ENCODE results near the gene PPP1R3E.
A peak's percentile ranks its signal among the peaks of the same experiment; 100 is the strongest.
"Not testable (repeated sequence)": the region's sequence is repeated elsewhere in the genome, so short reads cannot be mapped to it uniquely, and the experiment has no call there.

The PPP1R3E gene

DNA sequence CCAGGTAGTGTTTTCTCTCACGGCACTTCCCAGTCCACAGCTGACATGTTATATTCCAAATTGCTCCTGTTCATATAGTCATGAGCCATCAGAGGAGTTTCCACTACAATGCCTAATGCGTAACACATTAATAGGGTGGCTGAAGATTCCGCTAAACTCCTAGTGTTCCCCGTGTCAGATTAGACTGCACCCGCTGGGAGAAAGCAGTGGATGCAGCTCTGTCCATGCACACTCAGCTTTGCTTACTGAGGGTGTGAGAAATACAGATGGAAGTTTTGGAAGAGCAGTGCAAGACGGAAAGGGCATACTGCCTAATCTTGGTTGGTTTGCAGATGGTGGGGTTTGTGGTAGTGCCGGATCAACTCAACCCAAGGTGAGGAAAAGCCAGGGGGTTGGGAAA is 5.6 kb downstream of the PPP1R3E start:
- no peak for DNase-seq

DNA sequence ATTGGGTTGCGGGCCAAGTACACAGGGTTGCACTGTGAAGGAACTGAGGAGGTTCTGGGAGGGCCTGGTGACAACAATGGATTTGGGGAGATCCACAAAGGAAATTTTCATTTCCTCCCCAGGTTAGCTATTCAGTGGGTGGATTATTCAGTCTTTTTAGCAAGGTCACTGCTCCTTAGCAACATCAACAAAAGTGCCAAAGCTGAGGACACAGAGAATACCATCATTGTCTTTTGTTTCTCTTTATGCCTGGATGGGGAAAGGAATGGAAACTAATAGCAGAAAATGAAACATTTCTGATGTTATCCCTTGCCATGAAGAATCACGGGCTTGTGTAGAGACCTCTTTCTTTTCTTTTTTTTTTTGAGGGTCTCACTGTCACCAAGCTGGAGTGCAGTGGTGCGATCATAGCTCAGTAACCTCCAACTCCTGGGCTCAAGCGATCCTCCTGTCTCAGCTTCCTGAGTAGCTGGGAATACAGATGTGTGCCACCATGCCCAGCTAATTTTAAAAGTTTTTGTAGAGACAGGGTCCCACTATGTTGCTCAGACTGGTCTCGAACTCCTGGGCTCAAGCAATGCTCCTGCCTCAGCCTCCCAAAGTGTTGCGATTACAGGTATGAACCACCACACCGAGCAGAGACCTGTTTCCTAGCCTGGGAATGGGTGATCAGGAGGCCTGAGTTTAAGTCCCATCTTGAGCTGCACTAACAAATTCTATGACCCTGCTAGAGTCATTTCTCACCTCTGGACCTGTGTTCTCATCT is 6.5 kb downstream of the PPP1R3E start:
- DNase-seq: no peak

DNA sequence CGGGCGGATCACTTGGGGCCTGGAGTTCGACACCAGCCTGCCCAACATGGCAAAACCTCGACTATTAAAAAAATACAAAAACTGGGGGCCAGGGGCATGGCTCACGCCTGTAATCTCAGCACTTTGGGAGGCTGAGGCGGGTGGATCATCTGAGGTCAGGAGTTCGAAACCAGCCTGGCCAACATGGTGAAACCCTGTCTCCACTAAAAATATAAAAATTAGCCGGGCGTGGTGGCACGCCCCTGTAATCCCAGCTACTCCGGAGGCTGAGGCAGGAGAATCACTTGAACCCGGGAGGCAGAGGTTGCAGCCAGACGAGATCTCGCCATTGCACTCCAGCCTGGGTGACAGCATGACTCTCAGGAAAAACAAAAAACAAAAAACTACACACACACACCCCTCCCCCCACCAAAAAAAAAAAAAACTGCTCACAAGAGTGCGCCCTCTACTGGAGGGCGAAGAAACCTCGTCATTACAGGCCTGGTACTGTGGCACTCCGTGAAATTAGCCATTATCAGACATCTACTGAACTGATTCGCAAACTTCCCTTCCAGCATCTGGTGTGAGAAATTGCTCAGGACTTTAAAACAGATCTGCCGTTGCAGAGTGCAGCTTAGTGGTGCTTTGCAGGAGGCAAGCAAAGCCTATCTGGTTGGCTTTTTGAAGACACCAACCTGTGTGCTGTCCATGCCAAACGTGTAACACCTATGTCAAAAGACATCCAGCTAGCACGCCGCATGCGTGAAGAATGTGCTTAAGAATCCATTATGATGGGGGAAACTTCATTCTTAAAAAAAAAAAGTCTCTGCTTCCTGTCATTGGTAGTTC is 7.7 kb downstream of the PPP1R3E start:
- peak; percentile 68 for DNase-seq

DNA sequence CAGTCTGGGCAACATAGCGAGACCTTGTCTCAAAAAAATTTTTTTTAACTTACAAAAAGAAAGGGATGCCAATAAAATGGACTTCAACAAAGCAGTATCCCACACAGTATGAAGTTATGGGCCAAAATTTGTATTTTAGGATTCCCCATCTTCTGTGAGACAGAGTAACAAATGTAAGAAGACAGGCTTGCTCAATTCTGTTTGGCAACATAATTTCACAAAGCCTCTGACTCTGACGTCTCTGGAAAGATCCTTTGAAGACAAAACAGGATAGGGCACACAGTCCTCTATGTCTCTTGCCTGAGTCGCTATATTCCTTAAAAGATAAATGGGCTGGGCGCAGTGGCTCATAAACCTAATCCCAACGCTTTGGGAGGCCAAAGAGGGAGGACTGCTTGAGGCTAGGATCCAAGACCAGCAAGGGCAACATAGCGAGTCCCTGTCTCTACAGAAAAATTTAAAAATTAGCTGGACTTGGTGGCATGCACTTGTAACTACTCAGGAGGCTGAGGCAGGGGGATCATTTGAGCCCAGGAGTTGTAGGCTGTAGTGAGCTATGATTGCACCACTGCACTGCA is 15.7 kb downstream of the PPP1R3E start:
- no peak for DNase-seq

DNA sequence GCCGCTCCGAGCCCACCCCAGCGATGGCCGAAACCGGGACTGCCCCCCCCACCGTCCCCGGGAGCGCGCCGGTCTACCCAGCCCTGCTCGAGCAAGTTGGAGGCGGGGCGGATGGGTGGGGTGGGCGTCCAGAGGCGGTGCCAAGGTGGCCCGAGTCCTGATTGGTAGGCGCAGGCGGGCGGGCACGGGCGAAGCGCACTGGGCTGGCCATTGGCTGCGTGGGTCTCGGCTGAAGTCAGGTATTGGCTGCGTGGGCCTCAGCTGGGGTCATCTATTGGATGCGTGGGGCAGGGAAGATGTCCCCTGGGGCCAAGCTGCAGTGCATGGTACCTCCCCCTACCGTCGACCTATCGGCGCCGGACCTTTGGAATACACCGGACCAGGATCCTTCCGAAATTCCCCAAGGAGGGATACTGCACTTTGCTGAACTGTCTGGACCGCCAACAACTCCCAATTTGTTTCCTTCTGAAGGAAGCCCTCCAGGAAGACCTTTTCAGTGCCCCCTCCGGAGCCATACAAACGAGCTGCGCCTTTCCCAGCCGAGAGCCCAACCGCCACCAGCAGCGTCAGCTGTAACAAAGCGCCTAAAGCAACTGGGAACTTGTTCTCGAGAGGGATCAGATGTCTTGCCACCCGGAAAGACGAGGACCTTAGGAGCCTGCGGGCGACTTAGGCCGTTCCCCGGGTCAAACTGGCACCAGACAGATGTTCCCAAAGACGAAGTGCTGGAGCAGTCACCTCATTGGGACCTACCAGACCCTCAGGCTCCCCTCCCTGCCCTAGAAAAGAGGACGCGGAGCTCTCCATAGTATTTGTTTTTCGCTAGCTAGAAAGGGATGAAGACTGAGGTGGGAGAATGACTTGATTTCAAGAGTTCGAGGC is 16.4 kb downstream of the PPP1R3E start, which contains the start of gene HOMEZ:
Gene HOMEZ, minus strand, starts transcription at position 113 of the 882 bp plus-strand sequence. CDS start 180 bp downstream, outside the sequence.
- DNase-seq: peak; percentile 98

DNA sequence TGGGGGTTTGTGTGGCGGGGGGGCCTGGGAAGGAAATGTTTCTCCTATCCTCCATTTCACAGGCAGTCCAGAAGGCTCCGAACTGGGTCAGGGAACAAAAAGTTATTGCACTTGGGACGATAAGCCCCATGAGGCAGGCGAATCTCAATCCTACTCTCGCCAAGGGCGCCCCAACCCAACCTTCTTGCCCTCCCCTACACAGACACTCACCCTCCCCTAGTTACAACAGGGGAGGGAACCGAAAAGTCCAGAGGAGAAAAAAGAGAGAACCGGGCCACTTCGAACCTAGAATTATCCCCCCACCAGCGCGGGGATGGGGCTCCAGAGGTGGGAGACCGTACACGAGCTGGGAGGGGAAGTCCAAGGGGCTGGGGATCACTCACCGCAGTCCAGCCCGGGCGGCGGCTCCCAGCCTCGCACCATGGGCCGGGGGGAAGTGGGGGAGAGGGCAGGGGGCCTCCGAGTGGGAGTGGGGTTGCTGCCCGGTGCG is 17.1 kb downstream of the PPP1R3E start:
- no peak for DNase-seq

DNA sequence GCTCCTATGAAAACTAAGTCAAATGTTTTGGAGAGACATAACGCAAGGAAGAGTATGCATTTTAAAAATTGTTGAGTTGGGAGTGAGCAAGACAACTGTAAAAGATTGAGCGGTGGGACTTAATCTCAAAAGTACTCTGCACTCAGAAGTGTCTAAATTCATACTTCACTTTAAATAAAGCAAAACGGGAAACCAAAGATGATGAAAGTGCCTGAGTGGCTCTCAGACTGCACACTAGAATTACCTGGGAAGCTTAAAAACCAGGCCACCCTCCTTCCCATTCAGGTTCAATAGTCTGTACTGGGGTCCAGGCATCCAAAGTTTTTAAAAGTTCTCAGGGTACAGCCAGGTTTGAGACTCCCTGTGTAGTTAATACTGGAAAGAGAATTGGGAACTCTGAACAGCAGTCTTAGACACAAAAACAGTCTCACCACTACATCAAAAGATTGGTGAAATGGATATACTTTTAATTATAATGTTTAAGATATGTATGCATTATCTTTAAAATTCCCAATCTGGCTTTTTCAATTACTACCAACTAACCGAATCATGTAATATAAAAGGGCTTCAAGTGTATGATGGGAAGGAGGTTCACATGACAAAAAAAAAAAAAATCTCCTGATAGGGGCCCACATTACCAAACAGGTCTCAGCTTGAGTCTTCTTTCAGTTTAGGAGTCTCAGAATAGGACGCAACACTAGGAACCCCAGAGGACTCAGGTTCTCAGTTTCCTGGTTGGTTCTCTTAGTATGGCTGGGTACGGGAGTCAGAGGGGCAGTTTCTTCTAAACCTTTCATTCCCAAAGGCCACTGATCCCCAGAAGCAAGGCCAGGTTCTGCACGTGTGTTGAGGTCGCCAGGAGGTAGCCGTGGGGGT is 17.8 kb downstream of the PPP1R3E start:
- no peak for DNase-seq

DNA sequence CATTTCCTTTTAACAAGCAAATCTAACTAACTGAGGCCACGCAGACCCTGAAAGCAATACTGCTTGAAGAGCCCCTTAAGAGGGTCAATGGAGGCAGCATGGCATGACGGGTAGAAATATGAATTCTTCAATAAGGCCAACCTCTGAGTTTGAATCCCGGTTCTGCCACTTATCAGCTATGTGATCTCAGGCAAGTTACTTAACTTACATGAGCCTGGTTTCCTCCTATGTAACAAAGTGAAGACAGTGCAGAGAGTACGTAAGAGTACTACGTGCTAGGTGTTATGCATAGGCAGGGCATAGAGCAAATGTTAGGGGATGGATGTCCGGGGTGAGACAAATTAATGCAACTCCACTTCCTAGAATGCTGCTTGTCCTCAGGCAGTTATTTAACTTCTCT is 21.4 kb downstream of the PPP1R3E start:
- no peak for DNase-seq

DNA sequence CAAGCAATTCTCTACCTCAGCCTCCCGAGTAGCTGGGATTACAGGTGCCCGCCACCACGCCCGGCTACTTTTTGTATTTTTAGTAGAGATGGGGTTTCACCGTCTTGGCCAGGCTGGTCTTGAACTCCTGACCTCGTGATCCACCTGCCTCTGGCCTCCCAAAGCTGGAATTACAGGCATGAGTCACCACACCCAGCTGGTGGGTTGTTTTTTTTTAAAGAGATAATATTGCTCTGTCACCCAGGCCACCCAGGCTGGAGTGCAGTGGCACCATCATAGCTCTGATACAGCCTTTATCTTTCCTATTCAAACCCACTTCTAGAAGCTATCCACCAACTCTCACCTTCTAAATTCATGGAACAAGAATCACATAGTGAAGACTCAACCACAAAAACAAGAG is 24.7 kb downstream of the PPP1R3E start:
- DNase-seq: not testable (repeated sequence)

DNA sequence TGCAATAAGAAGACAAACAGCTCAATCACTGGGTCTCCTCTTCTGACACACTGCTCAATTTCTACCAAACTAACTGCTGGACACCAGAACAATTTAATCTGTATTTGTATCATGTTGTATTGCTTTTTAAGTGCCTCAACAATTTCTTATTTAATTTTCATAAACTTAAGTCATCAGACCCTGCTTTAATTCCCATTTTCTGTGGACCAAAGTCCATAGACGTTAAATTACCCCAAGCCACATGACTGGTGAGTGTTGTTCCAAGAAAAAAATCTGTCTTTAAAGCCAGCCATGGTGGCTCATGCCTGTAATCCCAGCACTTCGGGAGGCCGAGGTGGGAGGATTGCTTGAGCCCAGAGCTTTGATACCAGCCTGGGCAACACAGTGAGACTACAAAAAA is 25.5 kb downstream of the PPP1R3E start:
- no peak for DNase-seq

DNA sequence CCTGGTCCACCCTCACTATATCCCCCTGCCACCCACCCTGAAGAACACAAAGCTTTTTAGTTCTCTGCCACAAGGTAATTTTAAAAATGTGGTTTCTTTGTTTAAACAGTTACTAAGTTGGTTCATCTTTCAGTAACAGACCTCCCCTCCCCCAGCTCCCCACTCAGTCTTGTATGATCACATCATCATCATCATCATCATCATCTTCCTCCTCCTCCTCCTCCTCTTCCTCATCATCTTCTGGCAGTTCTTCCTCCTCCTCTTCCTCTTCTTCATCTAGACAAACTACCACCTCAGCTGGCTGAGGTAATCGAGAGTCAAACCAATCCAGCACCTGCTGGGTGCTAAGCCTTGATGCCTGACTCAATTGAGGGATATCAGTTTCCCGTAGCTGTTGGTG is 27.2 kb downstream of the PPP1R3E start:
- no peak for DNase-seq

DNA sequence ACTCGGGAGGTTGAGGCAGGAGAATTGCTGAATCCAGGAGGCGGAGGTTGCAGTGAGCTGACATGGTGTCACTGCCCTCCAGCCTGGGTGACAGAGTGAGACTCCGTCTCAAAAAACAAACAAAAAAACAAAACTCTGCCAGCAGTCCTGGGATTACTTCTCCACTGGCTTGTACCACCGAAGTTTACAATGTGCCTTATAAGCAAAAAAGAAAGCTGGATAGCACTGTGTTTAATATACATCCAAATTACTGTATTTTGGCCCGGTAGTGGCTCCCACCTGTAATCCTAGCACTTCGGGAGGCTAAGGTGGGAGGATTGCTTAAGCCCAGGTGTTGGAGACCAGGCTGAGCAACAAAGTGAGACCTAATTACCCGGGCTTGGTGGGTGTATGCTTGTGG is 33.5 kb downstream of the PPP1R3E start:
- no peak for DNase-seq

DNA sequence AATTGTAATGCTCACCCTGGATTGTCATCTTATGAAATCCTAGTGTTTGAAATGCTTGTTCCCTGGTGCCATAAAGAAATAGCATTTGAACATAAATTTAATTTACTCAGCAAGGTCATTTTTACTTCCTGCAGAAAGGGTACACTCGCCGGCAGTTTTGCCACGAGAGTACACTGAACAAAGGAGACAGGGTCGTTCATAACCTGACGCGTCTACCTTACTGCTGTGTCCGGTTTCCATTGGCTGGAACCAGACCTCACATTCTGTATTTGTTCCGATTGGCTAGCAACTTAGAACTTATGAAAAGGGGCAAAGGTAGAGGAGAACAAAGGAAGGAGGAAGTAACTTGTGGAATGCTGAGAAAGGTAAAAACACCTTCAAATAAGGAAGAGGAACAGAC is 41.8 kb downstream of the PPP1R3E start:
- DNase-seq: not testable (repeated sequence)

DNA sequence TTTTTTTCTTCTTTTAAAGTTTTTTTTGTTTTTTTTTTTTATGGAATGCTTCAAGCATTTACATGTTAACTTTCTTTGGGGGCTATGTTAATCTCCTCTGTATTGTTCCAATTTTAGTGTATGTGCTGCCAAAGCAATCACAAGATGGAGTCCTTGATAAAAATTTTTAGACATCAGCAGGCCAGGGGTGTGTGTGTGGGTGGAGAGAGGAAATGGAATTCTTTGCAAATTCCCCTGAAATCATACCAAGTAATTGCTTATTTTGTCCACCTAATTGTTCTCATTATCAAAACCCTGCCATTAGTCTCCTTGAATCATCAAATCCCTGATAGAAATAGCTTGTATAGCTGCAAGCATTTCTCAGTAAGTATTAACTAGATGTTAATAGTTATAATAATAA is 43.2 kb downstream of the PPP1R3E start:
- no peak for DNase-seq

DNA sequence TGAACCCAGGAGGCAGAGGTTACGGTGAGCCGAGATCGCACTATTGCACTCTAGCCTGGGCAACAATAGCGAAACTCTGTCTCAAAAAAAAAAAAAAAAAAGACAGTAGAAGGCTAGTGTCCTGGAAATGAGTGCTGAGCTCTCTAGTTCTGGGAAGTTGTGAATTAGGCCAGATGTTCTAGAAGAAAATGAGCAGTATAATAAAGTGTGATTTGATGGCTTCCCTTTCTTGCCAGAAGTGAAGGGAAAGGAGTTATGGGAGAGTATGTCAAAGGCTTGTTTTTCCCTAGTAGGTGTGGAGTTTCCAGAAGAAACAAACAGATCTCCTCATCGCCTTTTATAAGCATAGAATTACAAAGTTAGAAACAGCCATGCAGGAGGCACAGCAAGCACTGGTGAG is 44.4 kb downstream of the PPP1R3E start:
- no peak for DNase-seq

DNA sequence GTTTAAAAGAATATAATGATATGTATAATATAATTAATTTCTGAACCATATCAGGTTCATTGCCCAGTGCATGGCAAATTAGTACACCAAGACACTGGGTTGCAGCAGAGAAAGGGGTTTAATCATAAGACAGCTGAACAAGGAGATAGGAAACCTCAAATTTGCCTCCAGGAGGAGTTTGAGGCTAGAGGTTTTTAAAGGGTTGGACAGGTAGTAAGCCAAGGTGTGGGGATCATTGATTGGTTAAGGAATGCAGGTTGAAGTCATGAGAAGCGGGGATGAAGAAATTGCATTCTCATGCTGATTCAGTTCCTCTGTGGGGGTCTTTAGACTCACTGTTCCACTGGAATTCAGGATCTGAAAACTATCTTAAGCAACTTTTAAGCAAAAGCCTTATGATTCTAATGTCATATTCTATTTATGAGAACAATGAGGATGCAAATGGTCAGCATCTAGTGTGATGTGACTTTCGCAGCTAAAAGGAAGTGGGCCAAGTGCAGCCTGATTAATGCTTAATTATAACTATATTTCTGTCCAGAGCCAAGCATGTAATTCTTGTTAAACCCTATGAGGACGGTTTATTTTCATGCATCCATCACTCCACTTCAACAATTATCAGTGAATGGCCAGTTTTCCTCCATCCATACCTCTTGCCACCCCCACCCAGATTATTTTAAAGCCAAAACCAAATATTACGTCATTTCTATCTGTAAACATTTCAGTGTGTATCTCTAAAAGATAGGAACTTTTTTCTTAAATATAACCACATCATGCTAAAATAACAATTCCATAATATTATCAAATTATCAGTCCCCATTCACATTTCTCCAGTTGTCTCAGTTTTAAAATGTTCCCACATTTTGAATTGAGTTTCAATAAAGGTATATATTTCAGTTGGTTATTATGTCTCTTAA is 50.0 kb downstream of the PPP1R3E start:
- DNase-seq: no peak

DNA sequence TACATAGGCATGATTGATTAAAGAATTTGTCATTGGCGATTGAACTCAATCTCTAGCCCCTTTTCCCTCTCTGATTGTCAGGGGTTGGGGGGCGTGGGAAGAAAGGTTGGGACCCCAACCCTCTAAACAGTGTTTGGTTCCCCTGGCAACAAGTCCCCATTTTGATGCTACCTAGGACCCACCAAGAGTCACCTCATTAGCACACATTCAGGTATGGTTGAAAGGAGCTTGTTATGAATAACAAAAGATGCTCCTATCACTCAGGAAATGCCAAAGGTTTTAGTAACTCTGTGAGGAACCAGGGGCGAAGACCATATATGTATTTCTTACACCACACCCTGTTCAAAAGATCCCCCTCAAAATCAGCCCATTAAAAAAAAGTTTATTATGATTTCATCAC is 50.7 kb downstream of the PPP1R3E start:
- DNase-seq: no peak

DNA sequence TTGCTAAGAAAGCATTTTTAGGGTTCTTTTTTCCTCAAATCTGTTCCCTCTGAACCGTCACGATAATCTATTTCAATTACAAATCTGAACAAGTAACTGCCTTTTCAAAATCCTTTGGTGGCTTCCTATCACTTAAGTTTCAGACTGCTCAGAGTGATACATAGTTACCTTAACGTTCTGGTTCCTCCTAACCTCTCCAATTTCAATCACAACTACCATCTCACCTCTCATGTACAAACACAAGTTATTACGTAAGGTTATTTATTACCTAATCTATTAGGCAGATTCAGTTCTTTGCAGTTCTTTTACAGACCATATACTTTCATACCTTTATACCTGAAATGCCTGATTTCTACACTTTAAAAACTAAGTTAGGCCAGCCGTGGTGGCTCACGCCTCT is 52.8 kb downstream of the PPP1R3E start:
- no peak for DNase-seq

DNA sequence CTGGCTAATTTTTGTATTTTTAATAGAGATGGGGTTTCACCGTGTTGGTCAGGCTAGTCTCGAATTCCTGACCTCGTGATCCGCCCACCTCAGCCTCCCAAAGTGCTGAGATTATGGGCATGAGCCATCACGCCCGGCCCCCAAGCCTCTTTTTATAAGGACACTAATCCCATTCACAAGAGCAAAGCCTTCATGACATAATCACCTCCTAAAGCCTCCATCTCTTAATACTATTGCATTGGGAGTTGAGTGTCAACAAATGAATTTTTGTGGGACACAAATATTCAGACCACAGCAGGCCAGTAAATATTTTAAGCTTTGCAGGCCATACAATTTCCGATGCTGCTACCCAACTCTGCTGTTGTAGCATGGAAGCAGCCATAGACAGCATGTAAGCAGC is 54.1 kb downstream of the PPP1R3E start:
- no peak for DNase-seq

All from NCI-H1694 (cell line).